Measurements from ENCODE around the gene GRM4.

Gene GRM4

DNA sequence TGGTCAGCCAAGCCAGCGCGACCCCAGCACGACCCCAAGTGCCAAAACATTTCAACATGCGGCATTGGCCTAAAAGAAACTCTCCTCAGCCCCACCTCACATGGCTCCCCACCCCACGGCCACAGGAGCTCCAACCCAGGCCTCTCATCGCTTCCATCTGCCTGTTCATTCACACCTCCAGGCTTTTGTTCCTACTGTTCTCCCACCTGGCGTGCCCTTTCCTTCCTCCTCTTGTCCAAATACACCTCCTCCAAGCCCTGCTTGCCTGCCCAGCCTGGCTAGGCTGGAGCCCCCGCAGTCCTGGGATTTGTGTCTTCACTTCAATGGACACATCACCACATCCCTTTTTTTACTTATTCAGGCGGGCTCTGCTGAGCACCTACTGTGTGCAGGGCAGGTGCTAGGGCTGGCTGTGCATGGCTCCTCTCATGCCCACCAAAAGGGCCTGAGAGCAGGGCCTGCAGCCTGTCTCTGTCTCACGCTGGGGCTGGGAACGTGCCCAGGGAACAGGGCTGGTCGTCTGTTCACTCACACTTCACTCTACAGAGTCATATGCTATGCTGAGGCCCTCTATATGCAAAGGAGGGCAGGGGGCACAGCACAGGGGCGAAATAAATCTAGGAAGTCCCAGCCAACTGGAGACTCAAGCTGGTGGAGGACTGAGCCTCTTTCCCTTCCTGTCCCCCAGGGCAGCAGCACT, 61.1 kb downstream of the GRM4 start:
- H3K27me3 ChIP-seq (ENCODE audit: insufficient read depth, low read depth) = peaks cover 71% of the 10 kb centered on the region
- no peak overlapping the region for H2AFZ ChIP-seq (ENCODE audit: low read depth)
- no peaks in the 10 kb centered on the region for H3K36me3 ChIP-seq (ENCODE audit: insufficient read depth)
- H3K27ac ChIP-seq = no peak overlapping the region
- no peak overlapping the region for H3K9ac ChIP-seq
- TF ChIP-seq, protein P1, sequence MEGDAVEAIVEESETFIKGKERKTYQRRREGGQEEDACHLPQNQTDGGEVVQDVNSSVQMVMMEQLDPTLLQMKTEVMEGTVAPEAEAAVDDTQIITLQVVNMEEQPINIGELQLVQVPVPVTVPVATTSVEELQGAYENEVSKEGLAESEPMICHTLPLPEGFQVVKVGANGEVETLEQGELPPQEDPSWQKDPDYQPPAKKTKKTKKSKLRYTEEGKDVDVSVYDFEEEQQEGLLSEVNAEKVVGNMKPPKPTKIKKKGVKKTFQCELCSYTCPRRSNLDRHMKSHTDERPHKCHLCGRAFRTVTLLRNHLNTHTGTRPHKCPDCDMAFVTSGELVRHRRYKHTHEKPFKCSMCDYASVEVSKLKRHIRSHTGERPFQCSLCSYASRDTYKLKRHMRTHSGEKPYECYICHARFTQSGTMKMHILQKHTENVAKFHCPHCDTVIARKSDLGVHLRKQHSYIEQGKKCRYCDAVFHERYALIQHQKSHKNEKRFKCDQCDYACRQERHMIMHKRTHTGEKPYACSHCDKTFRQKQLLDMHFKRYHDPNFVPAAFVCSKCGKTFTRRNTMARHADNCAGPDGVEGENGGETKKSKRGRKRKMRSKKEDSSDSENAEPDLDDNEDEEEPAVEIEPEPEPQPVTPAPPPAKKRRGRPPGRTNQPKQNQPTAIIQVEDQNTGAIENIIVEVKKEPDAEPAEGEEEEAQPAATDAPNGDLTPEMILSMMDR (conservative IDR thresholded peaks at IDR 0.05; ENCODE audit: low read depth, low read length) = no peak
- H3K4me1 ChIP-seq (ENCODE audit: low read depth, poor library complexity, severe bottlenecking) = no peaks in the 10 kb centered on the region
- no peaks in the 10 kb centered on the region for H4K20me1 ChIP-seq (ENCODE audit: insufficient read depth)
- H3K4me3 ChIP-seq (IDR thresholded peaks at IDR 0.05; ENCODE audit: insufficient read depth, low read depth, low read length) = no peak overlapping the region
- no peaks in the 10 kb centered on the region for H3K79me2 ChIP-seq (ENCODE audit: insufficient read depth, low read depth)
- no peak overlapping the region for H3K4me2 ChIP-seq

DNA sequence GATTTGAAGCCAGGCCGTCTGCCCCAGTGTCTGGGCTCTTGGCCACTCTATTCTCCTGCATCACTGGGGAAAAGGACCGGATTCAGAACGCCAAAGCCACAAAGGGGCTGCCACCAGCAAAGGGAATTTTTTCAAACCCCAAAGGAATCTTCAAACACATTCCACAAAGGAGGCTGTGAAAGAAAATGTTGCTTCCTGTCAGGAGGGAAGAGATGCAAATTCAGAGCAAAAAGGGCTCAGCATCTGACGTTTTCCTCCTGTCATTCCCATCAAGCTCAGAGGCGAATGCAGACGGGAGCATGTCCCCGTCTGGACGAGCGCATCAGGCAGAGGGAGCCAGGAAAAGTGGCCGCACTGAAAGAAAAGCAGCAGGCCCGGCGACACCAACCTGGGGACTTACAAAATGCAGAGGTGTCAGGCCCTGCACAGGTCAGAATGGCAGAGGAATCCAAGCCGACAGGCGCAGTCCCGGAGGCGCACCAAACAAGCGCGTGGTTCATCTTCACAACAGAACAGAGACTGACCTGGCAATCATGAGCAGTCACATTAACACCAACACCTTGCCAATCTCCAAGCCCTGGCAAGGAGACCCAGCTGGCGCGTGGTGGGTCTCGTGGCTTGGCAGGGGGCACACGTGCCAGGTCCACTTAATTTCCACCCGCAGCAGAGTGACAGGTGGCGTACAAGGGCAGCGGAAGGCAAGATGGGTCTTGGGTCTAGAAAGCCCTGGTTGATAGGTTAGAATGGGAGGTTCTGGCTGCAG, 62.8 kb downstream of the GRM4 start:
- Histone ChIP-seq H3K4me3 (IDR thresholded peaks at IDR 0.05; ENCODE audit: insufficient read depth, low read depth, low read length) (no peak overlapping the region), H4K20me1 (ENCODE audit: insufficient read depth) (no peaks in the 10 kb centered on the region), H3K4me1 (ENCODE audit: low read depth, poor library complexity, severe bottlenecking) (no peaks in the 10 kb centered on the region), H3K36me3 (ENCODE audit: insufficient read depth) (no peaks in the 10 kb centered on the region), H3K79me2 (ENCODE audit: insufficient read depth, low read depth) (no peaks in the 10 kb centered on the region), H3K27ac (no peak overlapping the region), H3K4me2 (no peak overlapping the region), H2AFZ (ENCODE audit: low read depth) (no peak overlapping the region), H3K27me3 (ENCODE audit: insufficient read depth, low read depth) (peaks cover 83% of the 10 kb centered on the region), H3K9ac (no peak overlapping the region)
- TF ChIP-seq, protein P1 (conservative IDR thresholded peaks at IDR 0.05; ENCODE audit: low read depth, low read length) = no peak

DNA sequence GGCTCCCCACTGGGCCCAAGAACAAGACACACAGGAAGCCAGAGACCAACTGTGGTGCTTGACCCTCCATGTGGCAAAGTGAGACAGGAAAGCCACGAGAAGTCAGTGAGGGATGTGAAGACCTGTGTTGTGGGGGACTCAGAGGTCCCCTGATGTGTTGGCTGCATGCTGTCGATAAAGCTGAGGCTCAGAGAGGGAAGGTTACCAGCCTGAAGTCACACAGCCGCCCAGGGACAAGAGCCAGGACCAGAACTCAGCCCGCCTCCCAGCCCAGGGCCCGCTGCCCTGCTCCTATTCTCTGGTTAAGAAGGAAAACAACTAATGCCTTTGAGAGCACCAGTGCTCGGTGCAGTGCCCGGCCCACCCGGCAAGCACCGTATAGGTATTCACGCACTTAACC, 63.5 kb downstream of the GRM4 start:
- Histone ChIP-seq H3K27ac (no peak overlapping the region), H3K4me3 (IDR thresholded peaks at IDR 0.05; ENCODE audit: insufficient read depth, low read depth, low read length) (no peak overlapping the region), H3K4me1 (ENCODE audit: low read depth, poor library complexity, severe bottlenecking) (no peaks in the 10 kb centered on the region), H2AFZ (ENCODE audit: low read depth) (no peak overlapping the region), H3K9ac (no peak overlapping the region), H3K36me3 (ENCODE audit: insufficient read depth) (no peaks in the 10 kb centered on the region), H3K27me3 (ENCODE audit: insufficient read depth, low read depth) (peaks cover 90% of the 10 kb centered on the region), H3K4me2 (no peak overlapping the region), H3K79me2 (ENCODE audit: insufficient read depth, low read depth) (no peaks in the 10 kb centered on the region), H4K20me1 (ENCODE audit: insufficient read depth) (no peaks in the 10 kb centered on the region)
- TF ChIP-seq, protein P1 (conservative IDR thresholded peaks at IDR 0.05; ENCODE audit: low read depth, low read length) = no peak

DNA sequence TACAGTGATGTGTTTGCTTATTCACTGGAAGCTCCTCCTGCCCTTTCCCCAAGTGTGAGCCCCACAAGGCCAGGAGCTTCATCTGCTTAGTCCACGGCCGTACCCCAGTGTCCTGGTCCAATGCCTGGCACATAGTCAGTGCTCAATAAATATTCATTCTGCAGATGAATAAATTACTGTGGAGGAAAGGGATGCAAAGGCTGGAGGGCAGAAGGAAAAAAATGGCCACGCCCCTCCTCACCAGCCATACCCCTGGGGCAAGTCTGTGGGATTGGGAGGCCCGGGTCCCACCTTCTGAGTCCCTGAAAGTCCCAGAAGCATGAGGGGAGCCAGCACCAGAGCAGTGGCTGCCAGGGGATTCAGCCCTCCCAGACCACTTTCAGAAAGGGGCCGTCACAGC, 65.5 kb downstream of the GRM4 start:
- H3K4me1 ChIP-seq (ENCODE audit: low read depth, poor library complexity, severe bottlenecking) = no peaks in the 10 kb centered on the region
- no peak overlapping the region for H3K4me2 ChIP-seq
- no peak overlapping the region for H3K27ac ChIP-seq
- H3K27me3 ChIP-seq (ENCODE audit: insufficient read depth, low read depth) = peaks cover 85% of the 10 kb centered on the region
- no peak overlapping the region for H3K4me3 ChIP-seq (IDR thresholded peaks at IDR 0.05; ENCODE audit: insufficient read depth, low read depth, low read length)
- H3K9ac ChIP-seq = no peak overlapping the region
- no peaks in the 10 kb centered on the region for H3K36me3 ChIP-seq (ENCODE audit: insufficient read depth)
- no peaks in the 10 kb centered on the region for H3K79me2 ChIP-seq (ENCODE audit: insufficient read depth, low read depth)
- TF ChIP-seq, protein P1 (conservative IDR thresholded peaks at IDR 0.05; ENCODE audit: low read depth, low read length) = no peak
- H2AFZ ChIP-seq (ENCODE audit: low read depth) = no peak overlapping the region
- H4K20me1 ChIP-seq (ENCODE audit: insufficient read depth) = no peaks in the 10 kb centered on the region
